Bronchial epithelial cell (primary cell): ENCODE results near the gene IGIP. TPM values are rescaled to one million over a fixed set of nuclear protein-coding genes. Genes with fewer than 3 reads are reported as not detected.
"Not testable (repeated sequence)": the region's sequence is repeated elsewhere in the genome, so short reads cannot be mapped to it uniquely, and the experiment has no call there.

Source experiments
- DNase-seq: peaks from one replicate; pipeline ENCODE4 v3.0.0-alpha.2; 2010; ENCODE audit warnings: low read depth
- FAIRE-seq: peaks from 2 replicates; lab custom pipeline; 2011; peaks lifted over from hg19 to GRCh38; lab: Jason Lieb, UNC
- H3K27me3 ChIP-seq: 2 replicates; pipeline ENCODE4 v1.5.1; 2011; ENCODE audit warnings: low read length; ENCODE audit not compliant: control insufficient read depth, insufficient read depth
- H3K36me3 ChIP-seq: 2 replicates; pipeline ENCODE4 v1.5.1; 2011; ENCODE audit warnings: low read length; ENCODE audit not compliant: control insufficient read depth, insufficient read depth
- H3K4me3 ChIP-seq: 2 replicates; pipeline ENCODE4 v1.5.1; 2011; ENCODE audit warnings: mild to moderate bottlenecking, low read depth, low read length, control low read depth
- total RNA-seq: library from RNA; depleted of rRNA; stranded (reverse); fragments of >200 nt; gene quantifications from 2 replicates; pipeline ENCODE4 v1.2.1, GENCODE V29; 2014
- TF ChIP-seq, protein P1 (sequence below): IDR thresholded peaks from 2 replicates; pipeline ENCODE4 v1.5.1; 2011; ENCODE audit warnings: mild to moderate bottlenecking, moderate library complexity, low read length, control low read depth, inconsistent platforms; ENCODE audit not compliant: insufficient read depth, severe bottlenecking

IGIP gene
- total RNA-seq, 1 donor from 2014 or later, result 5.3 TPM

GRCh38 chr5:140153905-140154304 lies 28.2 kb downstream of the IGIP start:
- no peak for DNase-seq
- TF ChIP-seq, protein P1, sequence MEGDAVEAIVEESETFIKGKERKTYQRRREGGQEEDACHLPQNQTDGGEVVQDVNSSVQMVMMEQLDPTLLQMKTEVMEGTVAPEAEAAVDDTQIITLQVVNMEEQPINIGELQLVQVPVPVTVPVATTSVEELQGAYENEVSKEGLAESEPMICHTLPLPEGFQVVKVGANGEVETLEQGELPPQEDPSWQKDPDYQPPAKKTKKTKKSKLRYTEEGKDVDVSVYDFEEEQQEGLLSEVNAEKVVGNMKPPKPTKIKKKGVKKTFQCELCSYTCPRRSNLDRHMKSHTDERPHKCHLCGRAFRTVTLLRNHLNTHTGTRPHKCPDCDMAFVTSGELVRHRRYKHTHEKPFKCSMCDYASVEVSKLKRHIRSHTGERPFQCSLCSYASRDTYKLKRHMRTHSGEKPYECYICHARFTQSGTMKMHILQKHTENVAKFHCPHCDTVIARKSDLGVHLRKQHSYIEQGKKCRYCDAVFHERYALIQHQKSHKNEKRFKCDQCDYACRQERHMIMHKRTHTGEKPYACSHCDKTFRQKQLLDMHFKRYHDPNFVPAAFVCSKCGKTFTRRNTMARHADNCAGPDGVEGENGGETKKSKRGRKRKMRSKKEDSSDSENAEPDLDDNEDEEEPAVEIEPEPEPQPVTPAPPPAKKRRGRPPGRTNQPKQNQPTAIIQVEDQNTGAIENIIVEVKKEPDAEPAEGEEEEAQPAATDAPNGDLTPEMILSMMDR, result no peak
- H3K27me3 ChIP-seq, result no peaks in the 10 kb centered on the region
- no peak for FAIRE-seq
- H3K36me3 ChIP-seq, result no peaks in the 10 kb centered on the region
- H3K4me3 ChIP-seq, result no peak overlapping the region

GRCh38 chr5:140154710-140155381 lies 29.1 kb downstream of the IGIP start:
- not testable (repeated sequence) for H3K4me3 ChIP-seq, H3K27me3 ChIP-seq, DNase-seq, FAIRE-seq, H3K36me3 ChIP-seq

GRCh38 chr5:140157032-140157781 lies 31.5 kb downstream of the IGIP start:
- FAIRE-seq (no peak), DNase-seq (peak; percentile 54)
- TF ChIP-seq, protein P1, result peak; percentile 80
- Histone ChIP-seq H3K36me3 (no peaks in the 10 kb centered on the region), H3K4me3 (peak overlapping the region; percentile 13), H3K27me3 (no peaks in the 10 kb centered on the region)

- DNase-seq (no peak), FAIRE-seq (no peak)
- Histone ChIP-seq H3K4me3 (no peak overlapping the region), H3K27me3 (no peaks in the 10 kb centered on the region), H3K36me3 (no peaks in the 10 kb centered on the region)
- TF ChIP-seq, protein P1, result no peak
These were observed 33.5 kb downstream of the IGIP start for GRCh38 chr5:140159014-140159927.

DNA sequence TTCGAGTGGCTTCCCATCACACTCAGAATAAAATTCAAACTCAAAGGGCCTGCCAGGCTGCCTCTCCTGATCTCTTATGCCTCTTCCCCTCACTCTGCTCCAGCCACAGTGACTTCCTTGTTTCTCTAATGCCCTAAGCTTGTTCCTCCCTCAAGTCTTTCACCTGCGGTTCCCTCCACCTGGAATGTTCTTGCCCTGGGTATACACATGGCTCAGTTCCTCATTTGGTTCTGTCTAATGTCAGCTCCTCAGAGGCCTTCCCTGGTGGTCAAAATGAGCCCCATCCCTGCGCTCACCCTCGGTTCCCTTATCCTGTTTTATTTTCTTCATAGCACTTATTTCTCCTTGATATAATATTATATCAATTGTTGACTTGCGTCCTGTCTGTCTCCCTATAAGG lies 36.5 kb downstream of the IGIP start:
- H3K27me3 ChIP-seq, result no peaks in the 10 kb centered on the region
- TF ChIP-seq, protein P1, result no peak
- FAIRE-seq (no peak), DNase-seq (no peak)
- H3K4me3 ChIP-seq, result no peak overlapping the region
- H3K36me3 ChIP-seq, result no peaks in the 10 kb centered on the region

GRCh38 chr5:140162781-140163180 lies 37.0 kb downstream of the IGIP start:
- Histone ChIP-seq H3K4me3 (no peak overlapping the region), H3K36me3 (no peaks in the 10 kb centered on the region), H3K27me3 (no peaks in the 10 kb centered on the region)
- no peak for FAIRE-seq
- TF ChIP-seq, protein P1, result no peak
- DNase-seq, result no peak
